IMR-90 (cell line): ENCODE results near the gene KIF1B. TPM values are rescaled to one million over a fixed set of nuclear protein-coding genes. Genes with fewer than 3 reads are reported as not detected.

ENCODE experiments used
- ATAC-seq: fragments of 200-7000 bp; cut with Tn5 transposase; 2 replicates; pipeline ENCODE4 v1.9.1; 2020; ENCODE audit warnings: low read depth, mild to moderate bottlenecking, moderate library complexity
- BruUV-seq: library from RNA; stranded (reverse); fragments of 400-500 nt; replicated peaks from 2 replicates; lab custom pipeline; 2021; lab: Mats Ljungman, UMichigan
- CTCF ChIA-PET: fragments of 300-600 bp; formaldehyde crosslinking; extraction: SDS; loops from one replicate; lab custom pipeline; 2021; ENCODE audit warnings: antibody characterized with exemption; lab: Yijun Ruan, JAX
- POLR2A ChIA-PET: fragments of 300-600 bp; sonication (Branson Sonifier 250); formaldehyde crosslinking; loops from one replicate; lab custom pipeline; 2022; ENCODE audit warnings: antibody characterized with exemption; ENCODE audit not compliant: unreplicated experiment; lab: Charles Lee
- DNase-seq: peaks from one replicate; pipeline ENCODE4 v3.0.0; 2013
- H2AFZ ChIP-seq: replicated peaks from 2 replicates; pipeline ENCODE3; 2013; ENCODE audit warnings: low read length, mild to moderate bottlenecking; ENCODE audit not compliant: poor library complexity
- H2AK5ac ChIP-seq: 2 replicates; pipeline ENCODE4 v1.6.1; 2013; ENCODE audit warnings: low read depth, low read length, inconsistent platforms
- H2AK9ac ChIP-seq: replicated peaks from 2 replicates; pipeline ENCODE3; 2013; ENCODE audit warnings: mild to moderate bottlenecking, low read depth, low read length, moderate library complexity; ENCODE audit not compliant: poor library complexity
- H2BK120ac ChIP-seq: 2 replicates; pipeline ENCODE4 v1.6.1; 2013; ENCODE audit warnings: low read depth, low read length, inconsistent platforms
- H2BK15ac ChIP-seq: 3 replicates; pipeline ENCODE4 v1.6.1; 2013; ENCODE audit warnings: low read depth, low read length, inconsistent platforms
- H2BK20ac ChIP-seq: 2 replicates; pipeline ENCODE4 v1.6.1; 2013; ENCODE audit warnings: low read depth, mild to moderate bottlenecking, inconsistent platforms, low read length, moderate library complexity
- H2BK5ac ChIP-seq: 2 replicates; pipeline ENCODE4 v1.6.1; 2013; ENCODE audit warnings: mild to moderate bottlenecking, low read depth, low read length, inconsistent platforms; ENCODE audit not compliant: poor library complexity, severe bottlenecking
- H3K14ac ChIP-seq: replicated peaks from 2 replicates; pipeline ENCODE4 v1.6.1; 2013; ENCODE audit warnings: low read depth, low read length, inconsistent platforms
- H3K18ac ChIP-seq: 2 replicates; pipeline ENCODE4 v1.6.1; 2013; ENCODE audit warnings: low read depth, low read length, control low read depth
- H3K23ac ChIP-seq: 2 replicates; pipeline ENCODE4 v1.6.1; 2013; ENCODE audit warnings: low read depth, low read length, inconsistent platforms
- H3K27ac ChIP-seq: 2 replicates; pipeline ENCODE4 v1.5.1; 2013; ENCODE audit warnings: mild to moderate bottlenecking, control low read depth, low read length; ENCODE audit not compliant: insufficient read depth
- H3K27me3 ChIP-seq: 2 replicates; pipeline ENCODE4 v1.6.1; 2013; ENCODE audit warnings: low read length; ENCODE audit not compliant: control insufficient read depth, insufficient read depth
- H3K36me3 ChIP-seq: 2 replicates; pipeline ENCODE4 v1.6.1; 2013; ENCODE audit warnings: low read length, mixed read lengths; ENCODE audit not compliant: control insufficient read depth, insufficient read depth
- H3K4ac ChIP-seq: 2 replicates; pipeline ENCODE4 v1.6.1; 2013; ENCODE audit warnings: low read depth, low read length, inconsistent platforms
- H3K4me1 ChIP-seq: 2 replicates; pipeline ENCODE4 v1.6.1; 2013; ENCODE audit warnings: low read length, mixed read lengths; ENCODE audit not compliant: control insufficient read depth, insufficient read depth
- H3K4me2 ChIP-seq: 2 replicates; pipeline ENCODE4 v1.6.1; 2013; ENCODE audit warnings: low read depth, mild to moderate bottlenecking, control low read depth, low read length, moderate library complexity
- H3K4me3 ChIP-seq: 2 replicates; pipeline ENCODE4 v1.5.1; 2013; ENCODE audit warnings: low read depth, mild to moderate bottlenecking, control low read depth, low read length, moderate library complexity; ENCODE audit not compliant: insufficient read depth
- H3K56ac ChIP-seq: 2 replicates; pipeline ENCODE4 v1.6.1; 2013; ENCODE audit warnings: low read length, inconsistent platforms; ENCODE audit not compliant: insufficient read depth; ENCODE audit errors: extremely low read depth
- H3K79me1 ChIP-seq, 2 experiments: 2 replicates each; pipeline ENCODE4 v1.6.1; 2013; ENCODE audit warnings: low read length in 2 of 2, inconsistent platforms in 1 of 2, low read depth in 1 of 2
- H3K9ac ChIP-seq: 2 replicates; pipeline ENCODE4 v1.6.1; 2013; ENCODE audit warnings: low read depth, low read length, control low read depth
- H3K9me1 ChIP-seq: 2 replicates; pipeline ENCODE4 v1.6.1; 2013; ENCODE audit warnings: low read length, inconsistent platforms; ENCODE audit not compliant: insufficient read depth
- H3K9me3 ChIP-seq: 2 replicates; pipeline ENCODE4 v1.6.1; 2013; ENCODE audit warnings: low read length; ENCODE audit not compliant: control insufficient read depth, insufficient read depth
- H4K20me1 ChIP-seq: 2 replicates; pipeline ENCODE4 v1.6.1; 2013; ENCODE audit warnings: low read length, inconsistent platforms; ENCODE audit not compliant: insufficient read depth
- H4K5ac ChIP-seq: 2 replicates; pipeline ENCODE4 v1.6.1; 2013; ENCODE audit warnings: mild to moderate bottlenecking, low read depth, low read length, control low read depth
- H4K8ac ChIP-seq, 2 experiments: 2 replicates each; pipeline ENCODE4 v1.6.1; 2013; ENCODE audit warnings: low read depth in 2 of 2, low read length in 2 of 2, control low read depth in 1 of 2, inconsistent platforms in 1 of 2
- H4K91ac ChIP-seq: 2 replicates; pipeline ENCODE4 v1.6.1; 2013; ENCODE audit warnings: low read depth, low read length, inconsistent platforms; ENCODE audit not compliant: insufficient read depth
- CEBPB ChIP-seq: IDR thresholded peaks from 2 replicates; pipeline ENCODE4 v1.6.1; 2012; ENCODE audit warnings: low read depth, low read length, improper control_type of control experiment
- CTCF ChIP-seq: conservative IDR thresholded peaks from 2 replicates; pipeline ENCODE4 v1.5.1; 2012; ENCODE audit warnings: mild to moderate bottlenecking, low read depth, low read length, improper control_type of control experiment
- ELK1 ChIP-seq: fragments of 150-350 bp; IDR thresholded peaks from 2 replicates; pipeline ENCODE4 v1.6.1; 2016; ENCODE audit warnings: low read depth, mild to moderate bottlenecking, low read length, moderate library complexity, borderline replicate concordance
- FOS ChIP-seq: fragments of 150-350 bp; IDR thresholded peaks from 2 replicates; pipeline ENCODE4 v1.6.1; 2016; ENCODE audit warnings: low read depth, low read length
- NFE2L2 ChIP-seq: fragments of 150-350 bp; IDR thresholded peaks from 2 replicates; pipeline ENCODE4 v1.6.1; 2016; ENCODE audit warnings: low read depth, mild to moderate bottlenecking, low read length
- RAD21 ChIP-seq: IDR thresholded peaks from 2 replicates; pipeline ENCODE4 v1.6.1; 2012; ENCODE audit warnings: low read length, improper control_type of control experiment
- RCOR1 ChIP-seq: IDR thresholded peaks from 2 replicates; pipeline ENCODE4 v1.6.1; 2012; ENCODE audit warnings: mild to moderate bottlenecking, low read length, improper control_type of control experiment; ENCODE audit not compliant: insufficient replicate concordance
- RFX5 ChIP-seq: IDR thresholded peaks from 2 replicates; pipeline ENCODE4 v1.8.0; 2012; ENCODE audit warnings: low read depth, mild to moderate bottlenecking, low read length, moderate library complexity
- SMC3 ChIP-seq: fragments of 150-350 bp; IDR thresholded peaks from 2 replicates; pipeline ENCODE4 v1.6.1; 2016; ENCODE audit warnings: low read depth, mild to moderate bottlenecking, antibody characterized with exemption, low read length, moderate library complexity
- WGBS, 2 experiments: methylation state at CpG; one replicate each; pipeline versions ENCODE4 v1.1.5 to v1.1.7; 2013; ENCODE audit warnings: missing lambda C conversion rate in 2 of 2; ENCODE audit not compliant: insufficient read length in 1 of 2; ENCODE audit errors: extremely low coverage in 2 of 2; 5-methylcytosine and 5-hydroxymethylcytosine counted together
- dilution Hi-C: fragments of 300-500 bp; cut with HindIII; formaldehyde crosslinking; loops from one replicate; pipeline ENCODE4 v1.14.3; 2018; ENCODE audit warnings: low sequenced_read_pairs; ENCODE audit not compliant: unreplicated experiment
- in situ Hi-C: fragments of 300-500 bp; cut with MboI; formaldehyde crosslinking; loops from 3 replicates; pipeline ENCODE4 v1.14.3; 2019; ENCODE audit warnings: low sequenced_read_pairs, inconsistent platforms, mixed read lengths
- intact Hi-C: fragments of 100-400 bp; cut with micrococcal nuclease; formaldehyde crosslinking; loops from 2 replicates; pipeline ENCODE4 v1.10.0; 2022
- polyA plus RNA-seq, 3 experiments: library from polyadenylated mRNA; depleted of rRNA; stranded (reverse); fragments of >200 nt; gene quantifications; 2 replicates each; pipeline ENCODE4 v1.2.3, GENCODE V29; 2012; ENCODE audit warnings: low replicate concordance in 1 of 3
- total RNA-seq: library from RNA; depleted of rRNA; stranded (reverse); fragments of >200 nt; gene quantifications from 2 replicates; pipeline ENCODE4 v1.2.3, GENCODE V29; 2012

KIF1B gene
- total and polyA plus RNA-seq, 2 of the 4 experiments (the other 2 are of a cell fraction), result 13.0 to 21.1 TPM

GRCh38 chr1:10383630-10384029, 173.3 kb downstream of the KIF1B start:
- Histone ChIP-seq H3K18ac (no peak overlapping the region), H2BK5ac (no peak overlapping the region), H2BK20ac (no peak overlapping the region), H2AFZ (no peak overlapping the region), H3K4me1 (peaks cover 15% of the 10 kb centered on the region), H2AK9ac (no peak overlapping the region), H3K27ac (no peak overlapping the region), H4K8ac (no peak overlapping the region), H3K36me3 (peaks cover 2% of the 10 kb centered on the region; the same call in 1 of the 2 replicates), H3K9me1 (peaks cover 12% of the 10 kb centered on the region), H3K79me1 (0 out of 4 replicates have a peak, but pooled peaks cover 0 to 9% of the 10 kb centered on the region in 2 experiments), H2BK15ac (no peak overlapping the region), H4K20me1 (no peaks in the 10 kb centered on the region), H3K9ac (no peak overlapping the region), H4K5ac (no peak overlapping the region), H3K4ac (no peak overlapping the region; the same call in 1 of the 2 replicates), H3K27me3 (no peaks in the 10 kb centered on the region), H3K14ac (no peak overlapping the region), H3K56ac (no peak overlapping the region), H2BK120ac (no peak overlapping the region), H4K91ac (no peak overlapping the region), H3K9me3 (no peaks in the 10 kb centered on the region), H3K4me3 (no peak overlapping the region), H3K23ac (no peak overlapping the region), H2AK5ac (no peak overlapping the region), H3K4me2 (no peak overlapping the region)
- CTCF ChIA-PET, result no interaction called here
- BruUV-seq, result no TSS peak
- in situ Hi-C loops (no loop called here), intact Hi-C loops (no loop called here), dilution Hi-C loops (no loop called here)
- ATAC-seq (no peak), DNase-seq (no peak)
- POLR2A ChIA-PET, result no interaction called here
- TF ChIP-seq RFX5, result no peak
- TF ChIP-seq NFE2L2, result no peak
- TF ChIP-seq CEBPB, result no peak
- TF ChIP-seq SMC3, result no peak
- no peak for TF ChIP-seq RAD21
- no peak for TF ChIP-seq ELK1
- no peak for TF ChIP-seq RCOR1
- TF ChIP-seq FOS, result no peak
- no peak for TF ChIP-seq CTCF
- 90% methylated on average over 2 of the region's 4 CpGs; no CpG with 5 or more reads in 1 of the 2 experiments for WGBS, 2 experiments
